GM08714 (cell line): ENCODE results near the gene GNA15.
"Not testable (repeated sequence)": the region's sequence is repeated elsewhere in the genome, so short reads cannot be mapped to it uniquely, and the experiment has no call there.

Source experiments
- H3K4me3 ChIP-seq: fragments of 200-500 bp; sonication (Bioruptor generic); 2 replicates; pipeline ENCODE4 v1.5.1; 2014; ENCODE audit warnings: mild to moderate bottlenecking, low read length, inconsistent platforms
- ZNF274 ChIP-seq: IDR thresholded peaks from 2 replicates; pipeline ENCODE4 v1.6.1; 2012; ENCODE audit warnings: mild to moderate bottlenecking, low read depth, low read length

The GNA15 gene

GRCh38 chr19:3202346-3202745 lies 66.5 kb downstream of the GNA15 start:
- TF ChIP-seq ZNF274, result no peak

DNA sequence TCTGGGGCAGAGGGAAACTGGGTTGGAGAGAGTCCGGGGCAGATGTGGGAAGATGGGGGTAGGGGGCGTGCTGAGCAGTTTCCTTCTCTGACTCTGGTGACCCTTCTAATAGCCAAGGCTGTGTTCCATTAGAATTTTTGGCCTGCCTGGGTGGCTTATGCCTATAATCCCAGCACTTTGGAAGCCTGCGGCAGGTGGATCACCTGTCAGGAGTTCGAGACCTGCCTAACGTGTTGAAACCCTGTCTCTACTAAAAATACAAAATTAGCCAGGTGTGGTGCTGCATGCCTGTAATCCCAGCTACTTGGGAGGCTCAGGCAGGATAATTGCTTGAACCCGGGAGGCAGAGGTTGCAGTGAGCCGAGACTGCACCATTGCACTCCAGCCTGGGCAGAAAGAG lies 67.1 kb downstream of the GNA15 start:
- H3K4me3 ChIP-seq, result not testable (repeated sequence)

More at GRCh38 chr19:3202346-3202745, 66.5 kb downstream of the GNA15 start:
- no peak overlapping the region for H3K4me3 ChIP-seq

DNA sequence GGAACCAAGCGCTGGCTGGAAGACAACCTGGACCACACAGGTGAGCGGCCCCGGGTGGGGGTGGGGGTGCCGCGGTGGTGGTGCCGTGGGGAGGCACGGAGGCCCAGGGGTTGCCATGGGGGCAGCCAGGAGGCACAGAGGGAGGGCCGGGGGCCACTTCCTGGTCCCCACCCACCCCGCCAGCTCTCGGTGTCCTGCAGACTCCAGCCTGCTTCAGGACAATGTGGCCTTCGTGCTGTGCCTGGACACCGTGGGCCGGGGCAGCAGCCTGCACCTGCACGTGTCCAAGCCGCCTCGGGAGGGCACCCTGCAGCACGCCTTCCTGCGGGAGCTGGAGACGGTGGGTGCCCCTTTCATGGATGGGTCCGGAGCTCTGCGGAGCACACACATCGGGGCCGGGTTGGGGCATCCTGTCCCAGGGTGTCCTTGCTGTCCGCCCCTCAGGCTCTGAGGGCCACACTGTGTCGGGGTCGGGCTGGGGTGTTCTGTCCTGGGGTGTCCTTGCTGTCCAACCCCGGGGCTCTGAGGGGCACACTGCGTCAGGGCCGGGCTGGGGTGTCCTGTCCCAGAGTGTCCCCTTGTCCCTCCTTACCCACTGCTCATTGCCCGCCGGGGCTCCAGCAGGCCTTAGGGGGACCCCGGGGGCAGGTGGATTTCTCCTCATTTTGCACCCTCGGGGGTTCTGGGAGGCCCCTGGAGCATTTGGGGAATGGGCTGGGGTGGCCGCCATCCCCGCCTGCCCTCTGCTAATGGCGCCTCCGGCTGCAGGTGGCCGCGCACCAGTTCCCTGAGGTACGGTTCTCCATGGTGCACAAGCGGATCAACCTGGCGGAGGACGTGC lies 68.2 kb downstream of the GNA15 start:
- H3K4me3 ChIP-seq, result no peak overlapping the region
- no peak for TF ChIP-seq ZNF274

GRCh38 chr19:3204646-3205275 lies 68.9 kb downstream of the GNA15 start:
- H3K4me3 ChIP-seq, result no peak overlapping the region
- no peak for TF ChIP-seq ZNF274

- H3K4me3 ChIP-seq, result no peak overlapping the region
- no peak for TF ChIP-seq ZNF274
Measured at GRCh38 chr19:3206216-3206953, 70.6 kb downstream of the GNA15 start.

DNA sequence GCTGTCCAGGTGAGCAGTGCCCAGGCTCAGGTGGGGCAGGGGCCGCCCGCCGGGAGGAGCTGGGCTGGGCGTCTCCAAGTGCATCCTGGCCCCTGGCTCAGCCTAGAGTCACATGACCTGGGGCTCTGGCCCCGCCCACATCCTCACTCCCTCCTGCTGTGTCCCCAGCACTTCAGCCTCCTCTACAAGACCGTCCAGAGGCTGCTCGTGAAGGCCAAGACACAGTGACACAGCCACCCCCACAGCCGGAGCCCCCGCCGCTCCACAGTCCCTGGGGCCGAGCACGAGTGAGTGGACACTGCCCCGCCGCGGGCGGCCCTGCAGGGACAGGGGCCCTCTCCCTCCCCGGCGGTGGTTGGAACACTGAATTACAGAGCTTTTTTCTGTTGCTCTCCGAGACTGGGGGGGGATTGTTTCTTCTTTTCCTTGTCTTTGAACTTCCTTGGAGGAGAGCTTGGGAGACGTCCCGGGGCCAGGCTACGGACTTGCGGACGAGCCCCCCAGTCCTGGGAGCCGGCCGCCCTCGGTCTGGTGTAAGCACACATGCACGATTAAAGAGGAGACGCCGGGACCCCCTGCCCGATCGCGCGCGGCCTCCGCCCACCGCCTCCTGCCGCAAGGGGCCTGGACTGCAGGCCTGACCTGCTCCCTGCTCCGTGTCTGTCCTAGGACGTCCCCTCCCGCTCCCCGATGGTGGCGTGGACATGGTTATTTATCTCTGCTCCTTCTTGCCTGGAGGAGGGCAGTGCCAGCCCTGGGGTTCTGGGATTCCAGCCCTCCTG lies 71.8 kb downstream of the GNA15 start:
- TF ChIP-seq ZNF274, result no peak
- no peak overlapping the region for H3K4me3 ChIP-seq

DNA sequence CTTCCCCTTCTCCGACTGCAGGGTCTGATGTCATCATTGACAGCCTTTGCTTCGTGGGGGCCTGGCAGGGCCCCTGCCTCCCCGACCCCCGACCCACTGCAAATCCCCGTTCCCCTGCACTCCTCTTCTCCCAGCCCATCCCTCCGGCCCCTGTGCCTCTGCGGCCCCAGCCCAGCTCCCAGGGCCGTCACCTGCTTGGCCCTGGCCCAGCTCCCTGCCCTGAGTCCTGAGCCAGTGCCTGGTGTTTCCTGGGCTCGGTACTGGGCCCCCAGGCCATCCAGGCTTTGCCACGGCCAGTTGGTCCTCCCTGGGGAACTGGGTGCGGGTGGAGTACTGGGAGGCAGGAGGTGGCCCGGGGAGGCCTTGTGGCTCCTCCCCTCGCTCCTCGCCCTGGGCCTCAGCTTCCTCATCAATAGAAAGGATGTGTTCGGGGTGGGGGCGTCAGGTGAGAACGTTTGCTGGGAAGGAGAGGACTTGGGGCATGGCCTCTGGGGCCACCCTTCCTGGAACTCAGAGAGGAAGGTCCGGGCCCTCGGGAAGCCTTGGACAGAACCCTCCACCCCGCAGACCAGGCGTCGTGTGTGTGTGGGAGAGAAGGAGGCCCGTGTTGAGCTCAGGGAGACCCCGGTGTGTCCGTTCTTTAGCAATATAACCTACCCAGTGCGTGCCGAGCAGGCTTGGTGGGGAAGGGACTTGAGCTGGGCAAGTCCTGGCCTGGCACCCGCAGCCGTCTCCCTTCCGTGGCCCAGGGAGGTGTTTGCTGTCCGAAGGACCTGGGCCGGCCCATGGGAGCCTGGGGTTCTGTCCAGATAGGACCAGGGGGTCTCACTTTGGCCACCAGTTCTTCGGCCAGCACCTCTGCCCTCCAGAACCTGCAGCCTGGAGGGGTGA lies 72.7 kb downstream of the GNA15 start:
- no peak overlapping the region for H3K4me3 ChIP-seq
- TF ChIP-seq ZNF274, result no peak

GRCh38 chr19:3210347-3211017 lies 74.6 kb downstream of the GNA15 start:
- H3K4me3 ChIP-seq, result no peak overlapping the region
- TF ChIP-seq ZNF274, result no peak

GRCh38 chr19:3211191-3211590 lies 75.4 kb downstream of the GNA15 start:
- TF ChIP-seq ZNF274, result no peak
- no peak overlapping the region for H3K4me3 ChIP-seq

- no peak overlapping the region for H3K4me3 ChIP-seq
- no peak for TF ChIP-seq ZNF274
Measured at GRCh38 chr19:3213159-3213558, 77.3 kb downstream of the GNA15 start.
